Stromal cell of bone marrow (primary cell): ENCODE results near the gene CNOT4.

Source experiments
- DNase-seq: peaks from one replicate; pipeline ENCODE4 v3.0.0-alpha.2; 2012; ENCODE audit warnings: low read depth

CNOT4 gene, protein sequence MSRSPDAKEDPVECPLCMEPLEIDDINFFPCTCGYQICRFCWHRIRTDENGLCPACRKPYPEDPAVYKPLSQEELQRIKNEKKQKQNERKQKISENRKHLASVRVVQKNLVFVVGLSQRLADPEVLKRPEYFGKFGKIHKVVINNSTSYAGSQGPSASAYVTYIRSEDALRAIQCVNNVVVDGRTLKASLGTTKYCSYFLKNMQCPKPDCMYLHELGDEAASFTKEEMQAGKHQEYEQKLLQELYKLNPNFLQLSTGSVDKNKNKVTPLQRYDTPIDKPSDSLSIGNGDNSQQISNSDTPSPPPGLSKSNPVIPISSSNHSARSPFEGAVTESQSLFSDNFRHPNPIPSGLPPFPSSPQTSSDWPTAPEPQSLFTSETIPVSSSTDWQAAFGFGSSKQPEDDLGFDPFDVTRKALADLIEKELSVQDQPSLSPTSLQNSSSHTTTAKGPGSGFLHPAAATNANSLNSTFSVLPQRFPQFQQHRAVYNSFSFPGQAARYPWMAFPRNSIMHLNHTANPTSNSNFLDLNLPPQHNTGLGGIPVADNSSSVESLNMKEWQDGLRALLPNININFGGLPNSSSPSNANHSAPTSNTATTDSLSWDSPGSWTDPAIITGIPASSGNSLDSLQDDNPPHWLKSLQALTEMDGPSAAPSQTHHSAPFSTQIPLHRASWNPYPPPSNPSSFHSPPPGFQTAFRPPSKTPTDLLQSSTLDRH

GRCh38 chr7:135509839-135510591 lies at the start of gene CNOT4:
CNOT4 (minus strand) TSS chr7:135510102; CDS start chr7:135438331, 71,771 bp downstream.
- peak; percentile 93 for DNase-seq

- no peak for DNase-seq
These were observed 49.0 kb upstream of the CNOT4 start for GRCh38 chr7:135558881-135559280.

DNA sequence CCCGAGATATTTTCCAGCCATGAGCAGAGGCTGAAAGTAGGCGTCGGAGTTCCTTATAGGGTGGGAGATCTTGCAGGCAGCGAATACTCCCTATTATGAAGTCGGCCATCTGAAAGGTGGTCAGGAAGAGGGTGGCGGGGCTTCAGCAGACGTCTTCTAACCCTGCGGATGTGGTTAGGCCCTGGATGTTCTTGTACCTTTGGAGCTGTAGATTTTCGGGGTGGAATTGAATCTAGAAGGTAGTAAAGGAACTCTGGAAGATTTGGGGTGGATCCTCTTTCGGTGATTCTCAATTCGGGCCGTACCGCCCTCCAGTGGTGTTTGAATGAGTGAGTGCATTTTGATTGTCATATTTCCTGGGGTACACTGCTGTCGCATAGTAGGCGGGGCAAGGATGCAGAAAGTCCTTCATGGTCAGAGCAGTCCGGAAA lies 48.5 kb upstream of the CNOT4 start:
- DNase-seq, result peak; percentile 41

DNA sequence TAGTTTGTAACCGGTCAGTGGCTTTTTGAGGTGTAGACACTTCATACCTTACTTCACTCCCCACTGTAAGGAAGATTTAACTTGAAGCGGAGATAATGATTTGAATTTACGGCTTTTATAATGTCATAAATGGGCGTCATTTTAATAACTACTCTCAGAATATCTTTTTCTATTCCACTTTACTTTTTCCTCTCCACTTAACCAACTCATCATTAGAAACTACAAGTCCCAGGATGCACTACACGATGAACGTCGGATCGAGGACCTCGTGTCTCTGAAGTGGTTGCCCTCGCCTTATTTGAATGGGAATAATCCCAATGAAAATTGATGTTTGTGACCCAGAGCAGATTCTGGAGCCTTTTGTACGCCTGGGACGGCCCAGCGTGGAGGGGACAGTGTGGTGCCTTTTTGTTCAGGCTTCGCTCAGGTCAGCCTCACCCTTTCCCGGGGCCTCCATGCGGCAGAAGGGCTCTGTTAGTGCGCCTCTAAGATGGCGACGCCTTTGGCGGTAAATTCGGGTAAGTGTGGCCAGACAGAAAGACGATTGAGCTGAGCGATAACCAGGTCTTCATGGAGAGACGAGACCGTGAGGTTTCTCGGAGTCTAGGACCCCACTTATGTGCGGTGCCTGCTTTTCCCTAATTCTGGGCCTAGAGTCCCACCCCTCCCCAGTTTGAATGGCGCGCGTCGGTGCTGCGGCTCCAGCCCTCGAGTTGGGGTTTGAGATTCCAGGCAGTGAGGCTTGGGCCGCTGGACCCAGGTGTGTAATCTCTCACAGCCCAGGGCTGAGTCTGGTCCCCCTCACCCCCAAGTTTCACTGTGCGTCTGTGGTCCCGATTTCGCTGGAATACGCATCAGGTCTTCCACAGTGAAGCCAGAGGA lies 47.8 kb upstream of the CNOT4 start, which contains the start of gene NUP205:
TSS of gene NUP205 (plus strand) at position 463 of the 882 bp plus-strand sequence. CDS start at position 491, 28 bp downstream.
- peak; percentile 71 for DNase-seq

DNA sequence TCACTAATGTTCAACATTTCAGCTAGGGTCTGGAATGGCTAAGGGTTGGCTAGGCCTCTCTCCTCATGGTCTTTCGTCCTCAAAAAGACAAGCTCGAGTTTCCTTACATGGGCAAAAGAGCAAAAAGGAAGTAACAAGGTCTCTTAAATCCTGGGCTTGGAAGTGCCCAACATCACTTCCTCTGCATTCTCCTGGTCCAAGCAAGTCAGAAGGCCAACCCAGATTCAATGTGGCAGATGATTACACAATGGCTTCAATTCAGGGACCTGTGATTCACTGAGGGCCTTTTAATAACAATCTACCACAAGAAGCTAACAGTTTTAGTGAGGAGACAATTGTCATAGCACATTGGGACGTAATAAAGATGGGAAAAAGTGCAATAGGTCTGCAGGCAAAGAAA lies 43.4 kb upstream of the CNOT4 start:
- DNase-seq, result no peak

DNA sequence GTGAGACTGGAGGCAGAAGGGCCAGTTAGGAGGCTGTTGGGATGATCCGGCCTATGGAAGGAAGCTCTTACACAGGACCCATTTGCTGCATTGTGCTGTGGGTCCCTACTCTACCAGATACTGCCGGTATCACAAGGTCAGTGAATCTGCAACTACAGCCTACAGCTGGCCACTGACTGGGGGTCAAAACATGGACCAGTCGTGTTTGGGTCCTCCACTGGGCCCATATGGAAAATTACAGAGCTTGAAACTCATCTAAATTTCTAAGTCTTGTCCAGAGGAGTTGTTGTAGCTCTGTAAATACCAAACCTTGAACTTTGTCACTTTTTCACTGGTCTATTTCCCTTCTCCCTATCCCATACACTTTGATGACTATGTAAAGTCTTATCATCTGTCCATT lies 42.2 kb upstream of the CNOT4 start:
- no peak for DNase-seq

DNA sequence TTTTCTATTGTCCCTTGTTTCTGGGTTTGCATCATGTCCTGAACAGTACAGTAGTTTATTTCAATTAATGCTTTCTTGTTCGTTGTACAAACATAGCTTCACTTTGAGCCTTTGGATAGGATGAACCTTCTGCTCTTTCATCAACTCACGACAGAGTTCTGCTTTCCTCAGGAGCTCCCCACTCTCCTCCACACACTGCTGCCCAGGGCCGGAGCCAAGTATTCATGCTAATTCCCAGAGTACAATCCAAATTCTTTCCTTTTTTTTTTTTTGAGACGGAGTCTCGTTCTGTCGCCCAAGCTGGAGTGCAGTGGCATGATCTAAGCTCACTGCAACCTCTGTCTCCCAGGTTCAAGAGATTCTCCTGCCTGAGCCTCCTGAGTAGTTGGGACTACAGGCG lies 40.3 kb upstream of the CNOT4 start:
- DNase-seq, result no peak

DNA sequence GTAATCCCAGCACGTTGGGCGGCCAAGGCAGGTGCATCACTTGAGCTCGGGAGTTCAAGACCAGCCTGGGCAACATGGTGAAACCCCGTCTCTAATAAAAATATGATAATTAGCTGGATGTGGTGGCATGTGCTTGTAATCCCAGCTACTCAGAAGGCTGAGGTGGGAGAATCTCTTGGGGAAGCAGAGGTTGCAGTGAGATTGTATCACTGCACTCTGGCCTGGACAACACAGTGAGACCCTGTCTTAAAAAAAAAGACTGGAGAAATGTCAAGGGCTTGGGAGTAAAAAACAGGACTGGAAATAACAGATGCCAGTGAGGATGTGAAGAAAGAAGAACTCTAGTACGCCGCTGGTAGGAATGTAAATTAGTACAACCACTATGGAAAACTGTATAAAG lies 31.1 kb upstream of the CNOT4 start:
- no peak for DNase-seq

- DNase-seq, result no peak
These were observed 29.7 kb upstream of the CNOT4 start for GRCh38 chr7:135539629-135540028.

DNA sequence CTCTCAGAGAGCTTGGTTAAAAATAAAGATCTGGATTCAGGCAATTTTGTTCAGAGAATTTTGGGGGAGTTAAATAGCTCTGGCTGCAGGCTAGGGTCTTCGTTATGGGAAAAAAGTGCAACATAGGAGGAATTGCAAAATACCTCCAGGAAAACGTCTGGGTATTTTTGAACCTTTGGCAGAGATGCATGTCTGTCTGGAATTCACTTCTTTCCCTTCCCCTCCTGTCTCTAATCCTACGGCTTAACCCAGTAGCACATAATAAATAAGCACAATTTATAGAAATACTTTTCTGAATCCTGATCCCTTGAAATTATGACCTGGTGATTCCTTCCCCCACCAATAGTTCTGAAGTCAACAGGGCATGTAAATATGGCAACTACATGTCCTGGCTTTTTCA lies 28.5 kb upstream of the CNOT4 start:
- DNase-seq, result no peak

DNA sequence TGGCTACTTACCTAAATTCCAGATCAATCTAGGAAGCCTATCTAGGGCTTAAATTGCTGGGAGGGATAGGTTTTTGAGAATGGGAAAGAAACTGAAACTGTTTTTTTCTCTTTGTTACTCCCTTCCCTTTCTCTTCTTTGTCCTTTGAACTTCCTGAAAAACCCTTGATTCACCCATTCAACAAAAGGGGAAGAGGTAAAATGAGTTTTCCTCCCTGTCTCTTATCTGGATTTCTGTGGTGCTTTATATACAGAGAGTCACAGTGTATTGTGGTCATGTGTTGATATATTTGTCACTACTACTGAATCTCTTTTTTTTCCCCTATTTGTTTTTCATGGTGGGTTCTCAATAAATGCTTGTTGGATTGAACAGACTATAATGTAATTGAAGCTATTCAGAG lies 28.0 kb upstream of the CNOT4 start:
- no peak for DNase-seq

GRCh38 chr7:135537453-135537852 lies 27.6 kb upstream of the CNOT4 start:
- no peak for DNase-seq

DNA sequence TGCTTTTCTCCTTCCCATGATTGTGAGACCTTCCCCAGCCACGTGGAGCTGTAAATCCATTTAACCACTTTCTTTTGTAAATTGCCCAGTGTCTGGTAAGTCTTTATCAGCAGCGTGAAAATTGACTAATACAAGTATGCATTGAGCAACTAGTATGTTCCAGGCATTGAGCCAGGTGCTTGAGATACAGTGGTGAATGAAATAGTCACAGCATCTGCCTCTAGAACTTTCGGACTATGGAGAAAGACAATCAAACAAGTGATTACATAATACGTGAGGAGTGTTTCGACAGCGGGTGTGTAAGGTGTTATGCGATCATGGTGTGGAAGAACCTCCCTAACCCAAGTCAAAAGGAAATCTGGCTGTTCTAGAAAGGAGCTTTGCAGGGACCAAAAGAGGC lies 26.2 kb upstream of the CNOT4 start:
- no peak for DNase-seq

GRCh38 chr7:135527025-135527424 lies 17.1 kb upstream of the CNOT4 start:
- DNase-seq, result no peak

- no peak for DNase-seq
These were observed 15.5 kb upstream of the CNOT4 start for GRCh38 chr7:135525426-135525825.

DNA sequence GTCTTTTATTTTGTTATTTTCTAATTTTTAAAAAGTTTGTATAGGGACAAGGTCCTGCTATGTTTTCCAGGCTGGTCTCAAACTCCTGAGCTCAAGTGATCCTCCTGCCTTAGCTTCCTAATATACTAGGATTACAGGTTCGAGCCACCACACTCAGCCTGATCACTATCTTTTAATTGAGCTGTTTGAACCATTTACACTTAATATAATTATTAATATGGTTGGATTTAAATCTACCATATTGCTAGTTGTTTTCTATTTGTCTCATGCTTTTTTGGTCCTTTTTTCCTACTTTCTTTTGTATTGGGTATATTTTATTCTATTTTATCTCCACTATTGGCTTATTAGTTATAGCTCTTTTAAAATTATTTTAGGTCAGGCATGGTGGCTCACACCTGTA lies 13.2 kb upstream of the CNOT4 start:
- DNase-seq, result no peak

GRCh38 chr7:135522509-135522908 lies 12.6 kb upstream of the CNOT4 start:
- no peak for DNase-seq

DNA sequence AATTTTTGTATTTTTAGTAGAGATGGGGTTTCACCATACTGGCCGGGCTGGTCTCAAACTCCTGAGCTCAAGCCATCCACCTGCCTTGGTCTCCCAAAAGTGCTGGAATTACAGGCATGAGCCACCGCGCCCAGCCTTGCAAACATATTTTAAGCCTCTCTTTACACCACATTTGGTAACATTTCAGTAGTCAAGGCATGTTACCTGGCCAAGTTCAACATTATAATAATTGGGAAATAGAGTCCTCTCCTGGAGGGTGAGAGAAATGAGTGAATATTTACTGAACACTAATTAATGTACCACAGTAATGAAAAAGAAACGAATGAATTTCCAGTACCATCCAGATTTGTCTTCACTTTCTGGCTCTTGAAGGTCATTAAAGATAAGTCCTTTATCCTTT lies 10.0 kb upstream of the CNOT4 start:
- no peak for DNase-seq

DNA sequence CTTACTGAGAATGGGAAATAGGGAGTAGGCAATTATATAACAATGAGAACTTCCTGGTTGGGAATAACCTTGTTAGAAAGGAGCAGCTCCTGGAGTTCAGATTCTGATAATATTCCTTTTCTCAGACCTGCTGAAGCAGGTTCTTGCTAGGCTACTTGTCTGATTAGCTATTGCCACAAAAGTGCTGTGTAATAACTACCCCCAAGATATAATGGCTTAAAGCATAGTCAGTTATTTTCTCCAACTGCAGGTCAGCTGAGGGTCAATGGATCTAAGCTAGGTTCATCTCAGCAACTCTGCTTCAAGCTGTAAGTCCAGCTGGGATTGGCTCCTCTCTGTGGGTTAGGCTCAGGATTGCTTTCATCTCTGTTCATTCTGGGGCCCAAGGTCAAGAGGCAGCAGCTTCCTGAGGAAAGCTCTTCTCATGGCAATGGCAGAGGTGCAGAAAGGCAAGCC lies 9.4 kb upstream of the CNOT4 start:
- DNase-seq, result no peak

GRCh38 chr7:135518748-135519147 lies 8.8 kb upstream of the CNOT4 start:
- no peak for DNase-seq

DNA sequence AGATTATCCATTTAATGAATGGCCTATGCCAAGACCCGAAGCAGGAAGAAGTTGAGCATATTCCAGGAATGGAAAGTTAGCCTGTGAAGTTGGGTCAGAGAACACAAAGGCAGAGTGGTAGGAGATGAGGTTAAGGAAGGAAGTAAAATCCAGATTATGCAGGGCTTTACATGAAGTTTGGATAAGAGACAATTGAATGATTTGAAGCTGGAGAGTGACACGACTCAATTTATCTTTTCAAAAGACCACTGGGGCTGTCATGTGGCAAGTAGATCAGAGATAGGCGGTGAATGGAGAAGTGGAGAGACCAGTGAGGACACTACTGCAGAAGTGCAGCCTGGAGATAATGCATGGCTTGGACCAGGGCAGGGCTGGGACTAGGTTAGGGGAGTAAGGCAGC lies 7.2 kb upstream of the CNOT4 start:
- no peak for DNase-seq

DNA sequence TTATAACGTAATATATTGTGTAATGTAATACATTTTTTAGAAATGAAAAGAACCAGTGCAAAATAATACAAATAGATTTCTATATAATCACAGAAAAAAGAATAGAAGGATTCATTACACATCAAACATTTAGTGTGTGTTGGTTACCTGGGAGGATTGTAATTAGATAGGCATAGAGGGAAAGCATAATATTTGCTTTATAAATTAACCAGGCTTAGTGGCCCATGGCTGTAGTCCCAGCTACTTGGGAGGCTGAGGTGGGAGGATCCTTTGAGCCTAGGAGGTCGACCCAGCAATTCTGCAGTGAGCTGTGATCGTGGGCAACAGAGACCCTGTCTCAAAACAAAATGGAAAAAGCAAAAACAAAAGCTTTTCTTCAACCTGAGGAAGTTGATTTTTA lies 5.0 kb upstream of the CNOT4 start:
- DNase-seq, result no peak
